GM18867 (cell line): ENCODE data around the gene PDGFC.

Source experiments
- ATAC-seq: cut with Tn5 transposase; IDR thresholded peaks from one replicate; pipeline ENCODE4 v1.9.1; 2021; ENCODE audit warnings: mild to moderate bottlenecking, moderate library complexity; ENCODE audit not compliant: unreplicated experiment

PDGFC gene

DNA sequence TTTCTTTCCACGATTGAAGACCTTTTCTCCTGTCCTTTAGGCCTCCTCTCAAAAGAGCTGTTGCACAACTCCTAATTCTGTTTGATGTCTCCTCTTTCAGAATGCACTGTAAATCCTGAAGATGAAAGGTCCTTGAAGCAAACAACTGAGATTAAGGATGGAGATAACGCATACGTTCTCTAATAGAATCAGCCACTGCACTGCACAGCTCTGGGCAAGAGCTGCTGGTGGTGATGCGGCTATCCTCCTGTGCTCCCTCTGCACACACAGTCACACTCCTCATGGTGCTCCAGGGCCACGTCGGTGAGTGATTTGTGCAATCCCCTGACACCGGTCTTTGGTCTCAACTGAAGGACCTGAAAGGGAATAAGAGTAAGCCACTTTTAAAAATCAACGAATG is 208.7 kb downstream of the PDGFC start:
- ATAC-seq = no peak

DNA sequence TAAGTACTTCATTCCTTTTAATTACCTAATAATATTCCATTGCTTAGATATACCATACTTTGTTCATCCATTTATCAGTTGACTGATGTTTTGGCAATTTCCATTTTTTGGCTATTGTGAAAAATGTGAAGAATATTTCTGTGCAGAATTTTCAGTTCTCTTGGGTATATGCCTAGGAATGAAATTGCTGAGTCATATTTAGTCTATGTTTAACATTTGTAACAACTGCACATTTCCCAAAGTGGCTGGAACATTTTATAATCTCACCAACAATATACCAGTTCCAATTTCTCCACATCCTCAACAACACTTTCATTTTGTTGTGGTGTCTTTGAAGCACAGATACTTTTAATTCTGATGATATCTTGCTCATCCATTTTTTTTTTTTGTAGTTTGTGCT is 215.5 kb downstream of the PDGFC start:
- ATAC-seq = no peak

DNA sequence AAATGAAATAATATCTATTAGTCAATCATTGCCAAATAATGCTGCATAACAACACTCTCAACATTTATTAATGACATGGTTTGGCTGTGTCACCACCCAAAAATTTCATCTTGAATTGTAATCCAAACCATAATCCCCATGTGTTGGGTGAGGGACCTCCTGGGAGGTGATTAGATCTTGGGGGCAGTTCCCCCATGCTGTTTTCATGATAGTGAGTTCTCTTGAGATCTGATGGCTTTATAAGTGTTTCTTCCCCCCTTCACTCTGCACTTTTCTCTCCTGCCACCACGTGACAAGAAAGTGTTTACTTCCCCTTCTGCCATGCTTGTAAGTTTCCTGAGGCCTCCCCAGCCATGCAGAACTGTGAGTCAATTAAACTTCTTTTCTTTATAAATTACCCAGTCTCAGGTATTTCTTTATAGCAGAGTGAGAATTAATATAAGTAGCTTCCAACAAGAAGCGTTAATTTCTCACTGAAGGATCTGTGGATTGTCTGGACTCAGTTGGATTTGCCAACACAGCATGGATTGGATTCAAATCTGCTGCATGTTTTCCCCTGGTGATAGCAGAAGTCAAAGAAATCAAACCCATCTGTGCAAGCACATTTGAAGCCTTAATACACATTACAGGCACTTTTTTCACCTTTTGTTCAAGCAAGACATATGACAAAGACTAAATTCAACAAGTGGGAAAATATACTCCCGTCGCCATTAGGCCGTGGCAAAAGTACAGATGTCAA is 216.6 kb downstream of the PDGFC start:
- no peak for ATAC-seq

DNA sequence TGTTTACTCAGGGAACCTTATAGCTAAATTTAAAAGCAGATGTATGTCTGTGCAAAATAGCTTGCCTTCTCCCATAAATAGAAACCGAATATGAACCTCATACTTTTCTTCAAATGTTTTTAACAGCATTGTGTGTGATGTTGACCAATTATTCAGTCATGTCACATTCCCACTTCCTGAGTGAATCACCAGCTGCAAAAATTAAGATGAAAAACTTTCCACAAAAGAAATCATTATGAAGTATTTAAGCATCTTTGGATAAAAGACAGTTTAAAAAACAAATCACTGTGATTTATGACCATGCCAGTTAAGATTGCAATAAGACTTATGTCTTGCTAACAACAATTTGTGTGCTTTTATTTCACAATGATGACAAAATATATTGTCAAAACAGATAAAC is 220.1 kb downstream of the PDGFC start:
- ATAC-seq = no peak

DNA sequence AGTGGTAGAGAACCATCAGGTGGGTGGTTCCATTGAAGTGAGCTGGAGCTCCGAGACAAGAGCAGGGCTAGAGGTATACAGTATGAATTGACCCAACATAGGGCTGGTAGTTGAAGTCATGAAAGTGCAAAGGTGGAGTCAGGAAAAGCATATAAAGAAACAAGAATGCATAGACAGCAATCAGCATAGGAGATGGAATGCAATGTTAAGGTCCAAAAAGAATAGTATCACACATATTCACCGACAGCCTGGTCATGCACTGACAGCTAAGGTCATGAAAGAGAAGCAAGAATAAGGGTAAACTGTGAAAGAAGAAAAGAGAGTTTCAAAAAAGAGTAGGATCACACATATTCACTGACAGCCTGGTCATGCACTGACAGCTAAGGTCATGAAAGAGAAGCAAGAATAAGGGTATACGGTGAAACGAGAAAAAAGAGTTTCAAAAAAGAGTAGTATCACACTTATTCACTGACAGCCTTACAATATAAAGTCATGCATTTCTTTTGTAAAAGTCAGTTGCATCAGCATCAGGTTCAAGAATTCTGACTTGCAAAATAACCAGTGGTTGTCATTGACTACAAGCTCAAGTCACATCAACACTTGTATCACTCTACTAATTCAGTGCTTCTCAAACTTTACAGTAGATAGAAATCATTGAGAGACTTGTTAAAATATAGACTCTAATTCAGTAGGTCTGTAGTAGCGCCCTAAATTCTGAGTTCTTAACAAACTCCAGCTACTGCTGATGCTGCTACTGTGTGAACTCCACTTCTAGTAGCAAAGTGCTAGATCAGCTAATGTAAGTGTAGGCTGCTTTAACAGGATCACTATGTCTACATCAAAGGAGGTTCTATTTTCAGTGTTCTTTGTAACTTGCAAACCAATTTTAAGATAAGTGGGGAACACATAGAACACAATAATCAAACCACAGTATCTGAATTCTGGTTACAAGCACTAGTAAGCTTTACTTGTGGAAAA is 221.9 kb downstream of the PDGFC start:
- no peak for ATAC-seq

DNA sequence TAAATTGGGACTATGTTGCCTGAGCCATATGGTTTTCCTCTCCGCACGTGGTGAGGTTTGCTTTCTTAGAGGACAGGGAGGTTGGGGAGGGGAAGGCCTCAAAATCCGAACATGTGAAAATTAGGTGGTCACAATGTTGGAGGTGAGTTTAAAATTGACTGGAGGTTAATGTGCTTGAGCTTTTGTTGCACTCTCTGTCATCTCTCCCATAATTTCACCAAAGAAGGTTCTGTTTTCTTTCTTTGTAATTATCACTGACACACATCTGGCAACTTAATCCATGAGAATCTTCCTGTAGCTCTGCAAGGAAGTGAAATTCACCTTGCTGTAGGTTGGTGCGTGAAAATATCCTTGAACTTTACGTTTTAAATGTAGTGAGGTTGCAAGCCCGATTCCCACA is 225.5 kb downstream of the PDGFC start:
- no peak for ATAC-seq

DNA sequence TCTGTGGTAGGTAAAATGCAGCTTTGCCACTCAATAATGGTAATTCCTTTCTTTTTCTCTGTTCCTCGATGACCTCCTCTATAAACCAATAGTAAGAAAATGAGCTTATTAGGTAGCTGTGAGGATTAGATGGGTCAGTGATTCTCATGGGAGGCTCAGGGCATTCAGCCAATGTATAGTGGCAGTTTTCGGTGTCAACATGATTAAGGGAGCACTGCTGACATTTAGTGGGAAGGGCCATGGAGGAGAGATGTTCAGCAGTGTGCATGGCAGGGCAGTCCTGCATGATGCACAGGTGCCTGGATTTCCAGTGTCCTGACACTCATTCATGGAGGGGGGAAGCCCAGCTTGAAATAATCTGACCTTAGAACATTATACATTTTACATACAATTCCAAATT is 232.8 kb downstream of the PDGFC start:
- no peak for ATAC-seq

DNA sequence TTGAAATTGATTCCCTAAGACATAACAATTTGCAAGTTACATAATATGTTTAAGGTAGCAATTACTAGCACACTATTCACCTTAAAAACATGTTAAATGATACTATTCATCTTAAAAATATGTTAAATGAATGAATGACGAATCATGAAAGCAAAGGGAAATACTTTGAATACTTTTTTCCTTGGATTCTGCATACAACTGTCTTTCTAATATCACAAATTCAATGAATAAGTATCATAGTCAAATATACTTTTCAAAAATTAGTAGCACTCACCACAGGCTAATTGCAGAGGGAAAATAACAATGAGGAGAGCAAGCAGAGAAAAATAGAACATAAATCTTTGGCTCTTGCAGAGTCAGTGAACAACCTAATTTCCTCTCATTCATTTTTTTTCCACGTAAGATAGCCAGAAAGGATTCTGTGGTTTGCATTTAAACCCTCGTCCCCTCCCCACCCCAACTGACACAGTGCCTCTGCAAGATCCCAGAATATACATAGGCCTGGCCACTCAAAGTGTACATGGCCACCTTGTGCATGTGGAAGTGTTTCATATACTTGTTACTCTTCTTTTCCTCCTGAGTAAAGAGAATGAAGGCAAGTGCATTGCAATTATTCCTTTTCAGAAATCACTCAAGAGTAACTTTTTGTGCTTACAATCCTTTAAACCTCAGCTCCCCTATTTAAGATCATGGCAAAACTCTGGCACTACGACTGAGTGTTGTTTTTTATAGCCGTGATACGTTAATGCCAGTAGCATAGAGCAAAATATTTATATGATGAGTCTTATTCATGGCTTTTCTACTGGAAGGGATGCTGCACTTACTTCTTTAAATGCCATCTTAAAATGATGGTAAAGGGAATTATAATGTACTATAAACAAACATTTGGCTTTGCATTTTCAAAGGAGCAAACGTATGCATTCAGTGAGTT is 236.4 kb downstream of the PDGFC start:
- ATAC-seq = no peak

DNA sequence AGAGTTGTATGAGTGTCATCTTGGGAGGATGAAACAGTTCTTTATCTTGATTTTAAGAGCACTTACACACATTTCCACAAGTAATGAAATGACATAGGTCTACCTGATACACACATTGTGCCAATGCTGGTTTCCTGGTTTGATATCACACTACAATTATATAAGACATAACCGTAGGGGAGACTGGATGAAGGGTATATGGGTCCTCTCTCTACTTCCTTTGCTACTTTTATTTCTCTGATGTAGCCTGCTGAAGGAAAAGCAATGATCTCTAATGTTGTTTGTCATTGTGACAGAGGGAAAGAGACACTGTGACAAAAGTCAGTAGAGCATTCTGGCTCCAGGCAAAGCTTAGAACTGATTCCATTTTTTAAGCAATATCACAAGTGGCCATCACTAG is 238.0 kb downstream of the PDGFC start:
- ATAC-seq = no peak

DNA sequence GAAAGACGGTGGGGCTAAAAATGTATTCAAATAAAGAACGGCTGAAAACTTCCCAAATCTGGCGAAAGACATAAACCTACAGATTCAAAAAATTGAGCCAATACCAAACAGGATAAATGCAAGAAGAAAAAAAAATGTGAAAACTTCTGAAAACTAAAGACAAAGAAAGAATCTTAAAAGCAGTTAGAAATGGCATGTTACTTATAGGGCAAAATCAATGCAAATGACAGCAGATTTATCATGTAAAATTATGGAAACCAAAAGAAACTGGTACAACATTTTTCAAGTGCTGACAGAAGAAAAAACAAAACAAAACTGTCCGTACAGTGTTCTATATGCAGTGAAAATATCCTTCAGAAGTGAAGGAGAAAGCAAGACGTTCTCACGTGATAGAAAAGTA is 239.0 kb downstream of the PDGFC start:
- no peak for ATAC-seq

DNA sequence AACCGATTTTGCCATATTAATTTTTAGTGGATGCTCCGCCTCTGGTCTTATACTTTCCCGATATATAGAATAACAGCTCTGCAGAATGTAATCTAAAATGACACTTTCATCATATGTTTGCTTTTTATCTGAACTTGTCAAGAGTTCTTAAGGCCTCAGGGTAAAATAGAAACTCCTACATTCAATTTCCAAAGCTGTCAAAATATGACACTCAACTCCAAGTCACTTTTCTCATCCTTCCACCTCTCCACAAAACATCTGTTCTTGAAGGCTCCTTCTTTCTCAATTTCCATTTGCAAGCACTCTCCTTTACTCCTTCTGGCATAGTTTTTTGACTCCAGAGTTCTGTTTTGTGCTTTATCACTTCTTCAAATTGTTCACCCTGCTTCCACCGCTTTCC is 242.2 kb downstream of the PDGFC start:
- no peak for ATAC-seq

DNA sequence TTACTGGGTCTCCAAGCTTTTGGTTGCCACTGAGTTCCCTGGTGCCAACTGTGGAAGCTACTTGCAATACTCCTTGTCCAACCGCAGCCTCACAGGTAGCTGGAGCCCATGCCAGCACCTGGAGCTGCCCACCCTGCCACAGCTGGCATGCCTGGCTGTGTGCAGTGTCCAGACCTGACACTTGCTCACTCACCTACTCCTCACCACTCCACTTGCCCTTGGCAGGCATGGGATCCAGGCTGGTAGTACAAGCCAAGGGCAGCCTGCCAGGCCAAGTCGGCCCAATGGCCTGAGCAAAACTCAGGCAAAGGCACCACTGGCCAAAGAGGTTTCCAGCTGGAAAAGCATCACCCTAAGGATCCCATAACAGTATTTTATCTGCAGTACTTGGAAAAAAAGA is 246.3 kb downstream of the PDGFC start:
- ATAC-seq = no peak

DNA sequence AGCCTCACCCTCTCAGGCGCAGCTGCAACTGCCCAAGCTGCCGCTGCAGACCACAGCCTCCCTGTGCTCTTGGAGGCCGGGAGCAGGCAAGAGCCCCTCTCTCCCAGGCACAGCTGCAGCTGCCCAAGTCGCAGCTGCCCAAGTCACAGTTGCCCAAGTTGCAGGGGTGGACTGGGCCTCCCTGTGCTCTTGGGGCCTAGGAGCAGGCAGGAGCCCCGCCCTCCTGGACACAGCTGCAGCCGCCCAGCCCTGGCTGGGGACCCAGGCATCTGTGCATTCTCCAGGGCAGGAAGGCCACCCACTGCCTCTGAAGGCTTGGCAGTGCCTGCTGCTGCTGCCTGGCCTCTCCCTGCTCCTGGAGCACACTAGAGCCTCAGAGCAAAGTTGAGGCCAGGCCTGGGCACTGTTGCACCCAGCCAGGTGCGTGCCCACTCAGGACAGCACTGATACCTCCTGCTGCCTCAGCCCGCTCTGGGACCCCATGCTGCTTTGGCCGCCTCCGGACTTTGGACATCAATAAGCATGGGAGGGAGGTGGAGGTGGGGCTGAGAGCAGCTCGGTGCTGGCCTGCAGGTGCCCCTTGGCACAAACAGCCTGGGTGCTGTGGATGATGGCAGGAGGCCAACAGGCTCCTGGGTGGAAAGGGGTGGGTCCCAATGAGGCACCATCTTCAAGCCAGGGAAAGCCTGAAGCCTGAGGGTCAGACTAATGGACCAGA is 247.5 kb downstream of the PDGFC start:
- no peak for ATAC-seq

DNA sequence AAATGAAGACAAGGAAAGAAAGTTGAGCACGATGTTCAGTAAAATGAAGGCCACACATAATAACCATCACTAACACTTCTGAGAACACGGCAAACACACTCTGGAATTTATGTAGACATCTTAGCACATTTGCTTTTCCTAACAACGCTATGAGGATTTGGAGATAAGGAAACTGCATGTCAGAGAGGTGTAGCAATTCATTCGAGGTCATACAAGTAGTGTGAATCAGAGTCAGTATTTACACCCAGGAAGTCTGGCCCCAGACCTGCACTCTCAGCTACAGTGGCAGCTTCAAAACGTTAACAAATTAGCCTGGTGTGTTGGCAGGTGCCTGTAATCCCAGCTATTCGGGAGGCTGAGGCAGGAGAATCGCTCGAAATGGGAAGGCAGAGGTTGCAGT is 253.4 kb downstream of the PDGFC start:
- no peak for ATAC-seq

DNA sequence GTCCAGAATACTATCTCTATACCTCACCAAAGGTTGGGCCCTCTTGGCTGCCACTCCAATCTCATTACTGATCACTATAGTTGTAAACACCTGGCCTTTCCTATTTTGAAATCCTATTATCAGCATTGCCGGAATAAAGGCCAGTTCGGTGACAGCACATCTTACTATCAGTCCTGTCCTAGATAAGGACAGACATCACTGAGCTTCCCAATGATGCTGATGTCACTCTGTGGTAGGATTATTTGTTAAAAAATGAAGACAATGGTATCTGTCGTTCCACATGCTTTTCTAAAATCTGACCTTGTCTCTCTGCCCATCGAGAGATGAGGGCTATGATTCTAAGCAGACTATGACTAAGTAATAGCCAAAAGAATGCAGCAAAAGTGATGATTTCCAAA is 260.4 kb downstream of the PDGFC start:
- no peak for ATAC-seq
